K562 (cell line): ENCODE data around the gene VEGFC. TPM values are rescaled to one million over a fixed set of nuclear protein-coding genes. Genes with fewer than 3 reads are reported as not detected.

ENCODE experiments used
- ATAC-seq: fragments of 200-7000 bp; cut with Tn5 transposase; 3 replicates; pipeline ENCODE4 v1.9.1; 2020; ENCODE audit warnings: moderate library complexity
- BruUV-seq: library from RNA; stranded (reverse); fragments of 400-500 nt; replicated peaks from 2 replicates; lab custom pipeline; 2021; lab: Mats Ljungman, UMichigan
- CTCF ChIA-PET: fragments of 300-600 bp; formaldehyde crosslinking; extraction: SDS; loops from one replicate; lab custom pipeline; 2021; ENCODE audit warnings: low intra/inter-chr PET ratio; lab: Yijun Ruan, JAX
- POLR2A ChIA-PET: fragments of 300-600, 350-650 bp; sonication (Branson Sonifier 250); formaldehyde crosslinking; extraction: SDS; loops from one replicate; lab custom pipeline; 2021; ENCODE audit warnings: antibody characterized with exemption, inconsistent platforms; lab: Yijun Ruan, JAX
- DNase-seq, 4 experiments: peaks; one replicate each; pipeline versions ENCODE4 v3.0.0 to v3.0.0-alpha.2; 2011 to 2018; ENCODE audit warnings: low spot score in 3 of 4, mixed read lengths in 3 of 4; ENCODE audit errors: extremely low read depth in 1 of 4
- FAIRE-seq: peaks from 2 replicates; lab custom pipeline; 2011; peaks lifted over from hg19 to GRCh38; lab: Jason Lieb, UNC
- H2AFZ ChIP-seq: 2 replicates; pipeline ENCODE4 v1.6.0; 2011; ENCODE audit warnings: low read depth, low read length, control low read depth, inconsistent platforms
- H3K27ac ChIP-seq: fragments of 200-600 bp; 3 replicates; pipeline ENCODE4 v1.8.0; 2011; ENCODE audit warnings: low read depth, mild to moderate bottlenecking, control low read depth, inconsistent platforms, low read length, moderate library complexity, mixed read lengths; ENCODE audit errors: extremely low read depth
- H3K27me3 ChIP-seq, 2 experiments: fragments of 300-600 bp in 1 of 2; 2 replicates in 1 of 2; 3 replicates in 1 of 2; pipeline versions ENCODE4 v1.6.0 to v1.8.0; 2011; ENCODE audit warnings: inconsistent platforms in 2 of 2, low read length in 2 of 2, mild to moderate bottlenecking in 1 of 2, mixed read lengths in 1 of 2, moderate library complexity in 1 of 2; ENCODE audit not compliant: control insufficient read depth in 2 of 2, insufficient read depth in 2 of 2
- H3K36me3 ChIP-seq: fragments of 300-600 bp; 3 replicates; pipeline ENCODE4 v1.8.0; 2011; ENCODE audit warnings: mild to moderate bottlenecking, low read length, inconsistent platforms; ENCODE audit not compliant: control insufficient read depth, insufficient read depth
- H3K4me1 ChIP-seq, 2 experiments: fragments of 200-600 bp in 1 of 2; replicated peaks in 1 of 2; 2 replicates in 1 of 2; 3 replicates in 1 of 2; pipeline versions ENCODE4 v1.5.1 to v1.8.0; 2011; ENCODE audit warnings: inconsistent platforms in 2 of 2, low read length in 2 of 2, mild to moderate bottlenecking in 1 of 2, mixed read lengths in 1 of 2, moderate library complexity in 1 of 2; ENCODE audit not compliant: control insufficient read depth in 2 of 2, insufficient read depth in 2 of 2
- H3K4me2 ChIP-seq: 2 replicates; pipeline ENCODE4 v1.6.1; 2011; ENCODE audit warnings: low read length, control low read depth, inconsistent platforms, mixed read lengths; ENCODE audit not compliant: insufficient read depth
- H3K4me3 ChIP-seq: fragments of 200-600 bp; sonication (generic), shearing (Covaris generic); 2 replicates; pipeline ENCODE4 v1.5.1; 2016; ENCODE audit warnings: control low read depth, inconsistent platforms
- H3K79me2 ChIP-seq: fragments of 200-600 bp; 3 replicates; pipeline ENCODE4 v1.8.0; 2011; ENCODE audit warnings: low read length, inconsistent platforms; ENCODE audit not compliant: control insufficient read depth, insufficient read depth
- H3K9ac ChIP-seq, 2 experiments: 2 replicates each; pipeline versions ENCODE4 v1.6.0 to v1.6.1; 2011; ENCODE audit warnings: low read depth in 2 of 2, low read length in 2 of 2, control low read depth in 1 of 2, inconsistent platforms in 1 of 2, mild to moderate bottlenecking in 1 of 2, mixed read lengths in 1 of 2; ENCODE audit not compliant: insufficient read depth in 1 of 2
- H3K9me1 ChIP-seq: one replicate; pipeline ENCODE4 v1.6.0; 2011; ENCODE audit warnings: inconsistent platforms, mild to moderate bottlenecking, low read length, moderate library complexity; ENCODE audit not compliant: control insufficient read depth, insufficient read depth
- H3K9me3 ChIP-seq: replicated peaks from 2 replicates; pipeline ENCODE4 v1.5.1; 2011; ENCODE audit warnings: low read depth, low read length, inconsistent platforms; ENCODE audit not compliant: control insufficient read depth, insufficient read depth
- H4K20me1 ChIP-seq: replicated peaks from 2 replicates; pipeline ENCODE4 v1.6.1; 2011; ENCODE audit warnings: low read length, inconsistent platforms, mixed read lengths; ENCODE audit not compliant: control insufficient read depth, insufficient read depth
- PREB ChIP-seq: sonication (generic); formaldehyde crosslinking; IDR thresholded peaks from 2 replicates; pipeline ENCODE4 v1.8.1; 2023; ENCODE audit warnings: mild to moderate bottlenecking, missing genetic modification reagents
- XRCC4 ChIP-seq: IDR thresholded peaks from one replicate; pipeline ENCODE4 v1.6.1; 2011; ENCODE audit not compliant: insufficient read depth, insufficient read length; ENCODE audit errors: extremely low read depth
- ZNF282 ChIP-seq: sonication (generic); formaldehyde crosslinking; IDR thresholded peaks from 2 replicates; pipeline ENCODE4 v1.8.1; 2023; ENCODE audit warnings: missing genetic modification reagents
- ZNF592 ChIP-seq: fragments of 450-650 bp; IDR thresholded peaks from 2 replicates; pipeline ENCODE4 v1.6.1; 2017; ENCODE audit warnings: antibody characterized with exemption, mild to moderate bottlenecking
- WGBS: fragments of 100-300 bp; shearing (Covaris generic); methylation state at CpG from one replicate; pipeline ENCODE4 v1.1.6; 2016; ENCODE audit warnings: low coverage, mixed read lengths; ENCODE audit not compliant: insufficient coverage; ENCODE audit errors: missing lambda C conversion rate; 5-methylcytosine and 5-hydroxymethylcytosine counted together
- in situ Hi-C: fragments of 300-500 bp; cut with MboI; formaldehyde crosslinking; loops from 4 replicates; pipeline ENCODE4 v1.15.0; 2018; ENCODE audit warnings: inconsistent platforms, mixed read lengths
- intact Hi-C: fragments of 100-400 bp; cut with micrococcal nuclease; formaldehyde crosslinking; loops from 2 replicates; pipeline ENCODE4 v1.14.2; 2022
- polyA plus RNA-seq, 8 experiments: library from polyadenylated mRNA; depleted of rRNA in 4 of 8; stranded (reverse) in 5 of 8; unstranded in 3 of 8; fragments of >200 nt; fragmentation: Nextera tagmentation in 2 of 8; fragmentation: Illumina TruSeq in 1 of 8; extraction: Ambion mirVana in 2 of 8; extraction: Trizol in 1 of 8; gene quantifications; 2 replicates each; pipeline versions ENCODE4 v1.2.1 to v1.2.3, GENCODE V29; 2011 to 2014; ENCODE audit warnings: inconsistent platforms in 1 of 8, missing spikeins in 1 of 8
- total RNA-seq, 7 experiments: library from RNA; depleted of rRNA in 6 of 7; stranded (reverse); fragments of >200 nt in 6 of 7; fragmentation: Illumina TruSeq in 2 of 7; extraction: Trizol in 2 of 7; gene quantifications; 2 replicates each; pipeline versions ENCODE4 v1.2.1 to v1.2.3, GENCODE V29; 2011 to 2021; ENCODE audit warnings: low replicate concordance in 1 of 7
- TF ChIP-seq, protein P1 (sequence below): fragments of 250-450 bp; sonication (Bioruptor Pico); IDR thresholded peaks from 2 replicates; pipeline ENCODE4 v1.8.0; 2021; ENCODE audit warnings: mild to moderate bottlenecking, moderate library complexity

The VEGFC gene
- total and polyA plus RNA-seq, 9 of the 15 experiments (the other 6 are each of a cell fraction or from before 2014, with no cell fraction given): not detected

DNA sequence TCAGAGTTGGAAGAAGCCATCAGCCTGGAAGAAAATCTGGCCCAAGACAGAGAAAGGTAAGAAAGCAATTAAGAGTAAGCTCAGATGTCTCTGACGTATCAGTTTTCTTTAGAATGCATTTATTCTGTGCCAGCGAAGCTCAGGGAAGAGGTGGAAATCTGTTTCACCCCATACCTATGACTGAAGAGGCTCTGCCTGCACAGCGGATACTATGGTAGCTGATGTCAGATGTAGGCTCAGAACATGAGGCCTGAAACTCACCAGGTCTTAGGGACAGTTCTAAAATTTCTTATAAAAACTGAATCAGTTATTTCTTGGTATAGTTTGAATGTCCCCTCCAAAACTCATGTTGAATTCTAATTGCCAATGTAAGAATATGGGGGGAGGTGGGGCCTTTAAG, 30.9 kb downstream of the VEGFC start:
- Histone ChIP-seq H3K27me3 (no peaks in the 10 kb centered on the region), H3K36me3 (no peaks in the 10 kb centered on the region), H3K9ac (no peak overlapping the region), H2AFZ (no peak overlapping the region), H4K20me1 (no peaks in the 10 kb centered on the region), H3K79me2 (no peaks in the 10 kb centered on the region), H3K9me1 (no peaks in the 10 kb centered on the region), H3K4me2 (no peak overlapping the region), H3K4me1 (no peaks in the 10 kb centered on the region), H3K4me3 (no peak overlapping the region), H3K27ac (no peak overlapping the region), H3K9me3 (0 out of 2 replicates have a peak, but pooled peaks cover 1% of the 10 kb centered on the region)
- intact Hi-C loops: no loop called here
- in situ Hi-C loops: no loop called here
- POLR2A ChIA-PET: no interaction called here
- no TSS peak for BruUV-seq
- CTCF ChIA-PET: no interaction called here
- DNase-seq (no peak), ATAC-seq (no peak), FAIRE-seq (no peak)
- 0% methylated on average over 3 of the region's 3 CpGs for WGBS
- no peak for TF ChIP-seq PREB (CRISPR knock-in tag)

DNA sequence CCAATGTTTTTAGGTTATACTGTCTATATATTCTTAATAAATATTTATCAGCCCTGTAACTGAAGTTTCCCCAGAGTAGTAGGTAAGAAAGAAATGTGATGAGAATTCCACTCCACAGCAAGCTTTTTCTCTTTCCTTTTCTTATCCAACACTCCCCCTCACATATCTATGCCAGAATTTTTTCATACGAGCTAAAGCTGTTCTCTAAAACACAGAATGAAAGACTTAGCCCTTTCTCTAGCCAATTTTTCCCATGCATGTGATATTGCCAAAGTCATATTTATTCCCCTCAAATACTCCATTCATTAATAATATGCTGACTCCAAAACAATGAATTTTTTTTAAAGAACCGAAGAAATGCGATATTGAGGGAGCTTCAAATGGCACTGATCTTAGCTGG, 32.3 kb downstream of the VEGFC start:
- H4K20me1 ChIP-seq: no peaks in the 10 kb centered on the region
- 0% methylated on average over 3 of the region's 3 CpGs for WGBS
- H3K4me2 ChIP-seq: no peak overlapping the region
- ChIA-PET POLR2A (no interaction called here), CTCF (no interaction called here)
- H3K4me1 ChIP-seq: no peaks in the 10 kb centered on the region
- ATAC-seq: no peak
- H3K9ac ChIP-seq: no peak overlapping the region
- H3K9me1 ChIP-seq: no peaks in the 10 kb centered on the region
- no peak overlapping the region for H2AFZ ChIP-seq
- no peak for DNase-seq
- in situ Hi-C loops: no loop called here
- H3K27me3 ChIP-seq: no peaks in the 10 kb centered on the region
- no peak overlapping the region for H3K4me3 ChIP-seq
- BruUV-seq: no TSS peak
- intact Hi-C loops: no loop called here
- no peak for FAIRE-seq
- H3K36me3 ChIP-seq: no peaks in the 10 kb centered on the region
- TF ChIP-seq, protein P1, sequence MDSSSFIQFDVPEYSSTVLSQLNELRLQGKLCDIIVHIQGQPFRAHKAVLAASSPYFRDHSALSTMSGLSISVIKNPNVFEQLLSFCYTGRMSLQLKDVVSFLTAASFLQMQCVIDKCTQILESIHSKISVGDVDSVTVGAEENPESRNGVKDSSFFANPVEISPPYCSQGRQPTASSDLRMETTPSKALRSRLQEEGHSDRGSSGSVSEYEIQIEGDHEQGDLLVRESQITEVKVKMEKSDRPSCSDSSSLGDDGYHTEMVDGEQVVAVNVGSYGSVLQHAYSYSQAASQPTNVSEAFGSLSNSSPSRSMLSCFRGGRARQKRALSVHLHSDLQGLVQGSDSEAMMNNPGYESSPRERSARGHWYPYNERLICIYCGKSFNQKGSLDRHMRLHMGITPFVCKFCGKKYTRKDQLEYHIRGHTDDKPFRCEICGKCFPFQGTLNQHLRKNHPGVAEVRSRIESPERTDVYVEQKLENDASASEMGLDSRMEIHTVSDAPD: no peak
- TF ChIP-seq XRCC4 (no peak), ZNF282 (CRISPR knock-in tag) (no peak), ZNF592 (no peak)
- H3K27ac ChIP-seq: no peak overlapping the region
- 0 out of 2 replicates have a peak, but pooled peaks cover 1% of the 10 kb centered on the region for H3K9me3 ChIP-seq
- H3K79me2 ChIP-seq: no peaks in the 10 kb centered on the region
